ENCODE measurements around the gene VRK1. TPM values are rescaled to one million over a fixed set of nuclear protein-coding genes. Genes with fewer than 3 reads are reported as not detected.

VRK1 gene
- total RNA-seq, 1 experiment from 2014 or later, result 67.3 TPM

GRCh38 chr14:96888158-96888557, 91.0 kb downstream of the VRK1 start:
- ChIA-PET POLR2A (no interaction called here), CTCF (no interaction called here)
- Mint-ChIP-seq H3K9me3 (no peaks in the 10 kb centered on the region), H3K36me3 (peaks cover 6% of the 10 kb centered on the region), H3K4me3 (no peak overlapping the region), H3K27me3 (ENCODE audit: low read depth) (no peaks in the 10 kb centered on the region), H3K27ac (no peak overlapping the region; the same call in 1 of the 2 replicates), H3K4me1 (peaks cover 26% of the 10 kb centered on the region)
- DNase-seq (ENCODE audit: low spot score) (no peak), ATAC-seq (no peak; the same call in 1 of the 2 replicates)
- TF ChIP-seq GRHL2 (CRISPR knock-in tag; IDR thresholded peaks at IDR 0.05; ENCODE audit: insufficient replicate concordance, severe bottlenecking) (no peak), MYBL2 (CRISPR knock-in tag; IDR thresholded peaks at IDR 0.05) (no peak), ZNF396 (CRISPR knock-in tag; IDR thresholded peaks at IDR 0.05; ENCODE audit: borderline replicate concordance) (no peak), TEAD1 (CRISPR knock-in tag; IDR thresholded peaks at IDR 0.05) (no peak), TCF7 (CRISPR knock-in tag; IDR thresholded peaks at IDR 0.05; ENCODE audit: low read depth) (no peak), FOXK1 (CRISPR knock-in tag; IDR thresholded peaks at IDR 0.05) (no peak), ZNF219 (CRISPR knock-in tag; IDR thresholded peaks at IDR 0.05; ENCODE audit: borderline replicate concordance) (no peak), ZNF416 (CRISPR knock-in tag; IDR thresholded peaks at IDR 0.05) (no peak), JAZF1 (CRISPR knock-in tag; IDR thresholded peaks at IDR 0.05) (no peak), ARID4B (CRISPR knock-in tag; IDR thresholded peaks at IDR 0.05; ENCODE audit: borderline replicate concordance) (no peak), ZNF263 (CRISPR knock-in tag; IDR thresholded peaks at IDR 0.05; ENCODE audit: low read depth) (no peak), PRRX2 (CRISPR knock-in tag; IDR thresholded peaks at IDR 0.05) (no peak), ATF3 (CRISPR knock-in tag; conservative IDR thresholded peaks at IDR 0.05) (no peak), NFATC4 (CRISPR knock-in tag; IDR thresholded peaks at IDR 0.05) (no peak), ATF2 (CRISPR knock-in tag; IDR thresholded peaks at IDR 0.05; ENCODE audit: borderline replicate concordance, low read depth) (no peak), SMAD3 (CRISPR knock-in tag; IDR thresholded peaks at IDR 0.05; ENCODE audit: borderline replicate concordance) (no peak), EMX1 (CRISPR knock-in tag; IDR thresholded peaks at IDR 0.05) (no peak)
- TF ChIP-seq, protein P1, sequence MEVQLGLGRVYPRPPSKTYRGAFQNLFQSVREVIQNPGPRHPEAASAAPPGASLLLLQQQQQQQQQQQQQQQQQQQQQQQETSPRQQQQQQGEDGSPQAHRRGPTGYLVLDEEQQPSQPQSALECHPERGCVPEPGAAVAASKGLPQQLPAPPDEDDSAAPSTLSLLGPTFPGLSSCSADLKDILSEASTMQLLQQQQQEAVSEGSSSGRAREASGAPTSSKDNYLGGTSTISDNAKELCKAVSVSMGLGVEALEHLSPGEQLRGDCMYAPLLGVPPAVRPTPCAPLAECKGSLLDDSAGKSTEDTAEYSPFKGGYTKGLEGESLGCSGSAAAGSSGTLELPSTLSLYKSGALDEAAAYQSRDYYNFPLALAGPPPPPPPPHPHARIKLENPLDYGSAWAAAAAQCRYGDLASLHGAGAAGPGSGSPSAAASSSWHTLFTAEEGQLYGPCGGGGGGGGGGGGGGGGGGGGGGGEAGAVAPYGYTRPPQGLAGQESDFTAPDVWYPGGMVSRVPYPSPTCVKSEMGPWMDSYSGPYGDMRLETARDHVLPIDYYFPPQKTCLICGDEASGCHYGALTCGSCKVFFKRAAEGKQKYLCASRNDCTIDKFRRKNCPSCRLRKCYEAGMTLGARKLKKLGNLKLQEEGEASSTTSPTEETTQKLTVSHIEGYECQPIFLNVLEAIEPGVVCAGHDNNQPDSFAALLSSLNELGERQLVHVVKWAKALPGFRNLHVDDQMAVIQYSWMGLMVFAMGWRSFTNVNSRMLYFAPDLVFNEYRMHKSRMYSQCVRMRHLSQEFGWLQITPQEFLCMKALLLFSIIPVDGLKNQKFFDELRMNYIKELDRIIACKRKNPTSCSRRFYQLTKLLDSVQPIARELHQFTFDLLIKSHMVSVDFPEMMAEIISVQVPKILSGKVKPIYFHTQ (CRISPR knock-in tag; IDR thresholded peaks at IDR 0.05), result no peak
- TF ChIP-seq, protein P2, sequence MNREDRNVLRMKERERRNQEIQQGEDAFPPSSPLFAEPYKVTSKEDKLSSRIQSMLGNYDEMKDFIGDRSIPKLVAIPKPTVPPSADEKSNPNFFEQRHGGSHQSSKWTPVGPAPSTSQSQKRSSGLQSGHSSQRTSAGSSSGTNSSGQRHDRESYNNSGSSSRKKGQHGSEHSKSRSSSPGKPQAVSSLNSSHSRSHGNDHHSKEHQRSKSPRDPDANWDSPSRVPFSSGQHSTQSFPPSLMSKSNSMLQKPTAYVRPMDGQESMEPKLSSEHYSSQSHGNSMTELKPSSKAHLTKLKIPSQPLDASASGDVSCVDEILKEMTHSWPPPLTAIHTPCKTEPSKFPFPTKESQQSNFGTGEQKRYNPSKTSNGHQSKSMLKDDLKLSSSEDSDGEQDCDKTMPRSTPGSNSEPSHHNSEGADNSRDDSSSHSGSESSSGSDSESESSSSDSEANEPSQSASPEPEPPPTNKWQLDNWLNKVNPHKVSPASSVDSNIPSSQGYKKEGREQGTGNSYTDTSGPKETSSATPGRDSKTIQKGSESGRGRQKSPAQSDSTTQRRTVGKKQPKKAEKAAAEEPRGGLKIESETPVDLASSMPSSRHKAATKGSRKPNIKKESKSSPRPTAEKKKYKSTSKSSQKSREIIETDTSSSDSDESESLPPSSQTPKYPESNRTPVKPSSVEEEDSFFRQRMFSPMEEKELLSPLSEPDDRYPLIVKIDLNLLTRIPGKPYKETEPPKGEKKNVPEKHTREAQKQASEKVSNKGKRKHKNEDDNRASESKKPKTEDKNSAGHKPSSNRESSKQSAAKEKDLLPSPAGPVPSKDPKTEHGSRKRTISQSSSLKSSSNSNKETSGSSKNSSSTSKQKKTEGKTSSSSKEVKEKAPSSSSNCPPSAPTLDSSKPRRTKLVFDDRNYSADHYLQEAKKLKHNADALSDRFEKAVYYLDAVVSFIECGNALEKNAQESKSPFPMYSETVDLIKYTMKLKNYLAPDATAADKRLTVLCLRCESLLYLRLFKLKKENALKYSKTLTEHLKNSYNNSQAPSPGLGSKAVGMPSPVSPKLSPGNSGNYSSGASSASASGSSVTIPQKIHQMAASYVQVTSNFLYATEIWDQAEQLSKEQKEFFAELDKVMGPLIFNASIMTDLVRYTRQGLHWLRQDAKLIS (CRISPR knock-in tag; IDR thresholded peaks at IDR 0.05; ENCODE audit: borderline replicate concordance), result no peak
- TF ChIP-seq, protein P3, sequence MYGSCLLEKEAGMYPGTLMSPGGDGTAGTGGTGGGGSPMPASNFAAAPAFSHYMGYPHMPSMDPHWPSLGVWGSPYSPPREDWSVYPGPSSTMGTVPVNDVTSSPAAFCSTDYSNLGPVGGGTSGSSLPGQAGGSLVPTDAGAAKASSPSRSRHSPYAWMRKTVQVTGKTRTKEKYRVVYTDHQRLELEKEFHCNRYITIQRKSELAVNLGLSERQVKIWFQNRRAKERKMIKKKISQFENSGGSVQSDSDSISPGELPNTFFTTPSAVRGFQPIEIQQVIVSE (CRISPR knock-in tag; IDR thresholded peaks at IDR 0.05; ENCODE audit: borderline replicate concordance), result no peak

Measured in WTC11 (cell line).